Measurements from ENCODE around the gene UFL1. TPM values are rescaled to one million over a fixed set of nuclear protein-coding genes. Genes with fewer than 3 reads are reported as not detected.

UFL1 gene
- polyA plus RNA-seq, 1 of the 3 experiments (the other 2 are of a cell fraction), result 3.1 TPM

- TF ChIP-seq TEAD4 (IDR thresholded peaks at IDR 0.05; ENCODE audit: borderline replicate concordance, insufficient read depth), result no peak
- no peak for TF ChIP-seq ELF1 (IDR thresholded peaks at IDR 0.05)
Measured at GRCh38 chr6:96537726-96538125, 16.1 kb downstream of the UFL1 start (continued).

DNA sequence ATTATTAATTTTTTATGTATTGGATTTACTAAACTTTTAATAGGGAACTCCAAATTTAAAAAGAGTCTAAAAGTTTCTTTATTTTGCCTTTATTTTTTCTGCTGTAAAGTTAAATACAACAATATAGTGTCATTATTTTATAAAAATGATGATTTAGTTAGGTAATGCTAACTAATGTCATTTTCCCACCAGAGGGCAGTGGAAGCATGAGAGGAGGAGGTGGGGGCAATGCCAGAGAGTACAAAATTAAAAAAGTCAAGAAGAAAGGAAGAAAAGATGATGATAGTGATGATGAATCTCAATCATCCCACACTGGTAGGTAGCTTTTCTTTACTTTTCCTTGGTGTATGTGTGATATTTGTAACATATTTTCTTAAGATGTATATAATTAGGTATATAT, 21.1 kb downstream of the UFL1 start:
- Histone ChIP-seq H3K36me3 (replicated peaks in 1 of 2; ENCODE audit: control insufficient read depth in 1 of 2, insufficient read depth in 2 of 2, low read length in 1 of 2) (peaks cover 73 to 80% of the 10 kb centered on the region in 2 experiments), H3K9ac (no peak overlapping the region), H3K79me2 (ENCODE audit: insufficient read depth) (no peaks in the 10 kb centered on the region), H3K9me3 (no peaks in the 10 kb centered on the region), H2AFZ (ENCODE audit: low read depth) (no peak overlapping the region), H3K4me2 (no peak overlapping the region), H3K27me3 (ENCODE audit: insufficient read depth) (no peaks in the 10 kb centered on the region), H3F3A (replicated peaks; ENCODE audit: insufficient read depth) (peaks cover 5% of the 10 kb centered on the region), H3K4me1 (ENCODE audit: control insufficient read depth in 1 of 2, insufficient read depth in 2 of 2, low read depth in 1 of 2, low read length in 1 of 2) (no peaks in the 10 kb centered on the region; a peak in 1 of 4 replicates), H3K9me2 (no peaks in the 10 kb centered on the region), H3K4me3 (ENCODE audit: low read depth in 2 of 2, low read length in 1 of 2) (no peak overlapping the region), H4K20me1 (ENCODE audit: insufficient read depth) (no peaks in the 10 kb centered on the region), H3K27ac (ENCODE audit: low read depth in 2 of 2, low read length in 1 of 2) (no peak overlapping the region)
- POLR2A ChIA-PET, result no interaction called here
- peak; percentile 36 for TF ChIP-seq RAD21 (IDR thresholded peaks at IDR 0.05; ENCODE audit: low read length)
- TF ChIP-seq, protein P1, sequence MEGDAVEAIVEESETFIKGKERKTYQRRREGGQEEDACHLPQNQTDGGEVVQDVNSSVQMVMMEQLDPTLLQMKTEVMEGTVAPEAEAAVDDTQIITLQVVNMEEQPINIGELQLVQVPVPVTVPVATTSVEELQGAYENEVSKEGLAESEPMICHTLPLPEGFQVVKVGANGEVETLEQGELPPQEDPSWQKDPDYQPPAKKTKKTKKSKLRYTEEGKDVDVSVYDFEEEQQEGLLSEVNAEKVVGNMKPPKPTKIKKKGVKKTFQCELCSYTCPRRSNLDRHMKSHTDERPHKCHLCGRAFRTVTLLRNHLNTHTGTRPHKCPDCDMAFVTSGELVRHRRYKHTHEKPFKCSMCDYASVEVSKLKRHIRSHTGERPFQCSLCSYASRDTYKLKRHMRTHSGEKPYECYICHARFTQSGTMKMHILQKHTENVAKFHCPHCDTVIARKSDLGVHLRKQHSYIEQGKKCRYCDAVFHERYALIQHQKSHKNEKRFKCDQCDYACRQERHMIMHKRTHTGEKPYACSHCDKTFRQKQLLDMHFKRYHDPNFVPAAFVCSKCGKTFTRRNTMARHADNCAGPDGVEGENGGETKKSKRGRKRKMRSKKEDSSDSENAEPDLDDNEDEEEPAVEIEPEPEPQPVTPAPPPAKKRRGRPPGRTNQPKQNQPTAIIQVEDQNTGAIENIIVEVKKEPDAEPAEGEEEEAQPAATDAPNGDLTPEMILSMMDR (IDR thresholded peaks at IDR 0.05), result peak; percentile 54
- TF ChIP-seq EZH2phosphoT487 (IDR thresholded peaks at IDR 0.05; ENCODE audit: borderline replicate concordance, low read depth), result no peak
- TF ChIP-seq SMC3 (IDR thresholded peaks at IDR 0.05; ENCODE audit: low read depth, low read length), result 0 out of 2 replicates have a peak, but pooled peaks have one; percentile 14
- CTCF ChIA-PET, result interaction anchor here (1.3 kb wide), 1 partner anchor 15 kb away, joined by 4 read pairs; no protein-coding TSS in a partner anchor
- no peak for DNase-seq

DNA sequence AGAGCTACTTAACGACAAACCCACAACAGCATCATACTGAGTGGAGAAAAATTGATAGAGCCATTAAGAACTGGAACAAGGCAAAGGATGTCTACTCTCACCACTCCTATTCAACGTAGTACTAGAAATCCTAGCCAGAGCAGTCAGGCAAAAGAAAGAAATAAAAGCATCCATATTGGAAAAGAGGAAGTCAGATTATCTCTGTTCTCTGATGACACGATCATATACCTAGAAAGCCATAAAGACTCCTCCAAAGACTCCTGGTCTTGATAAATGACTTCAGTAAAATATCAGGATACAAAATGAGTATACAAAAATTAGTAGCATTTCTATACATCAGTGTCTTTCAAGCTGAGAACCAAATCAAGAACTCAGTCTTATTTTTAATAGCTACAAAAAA, 24.3 kb downstream of the UFL1 start:
- POLR2A ChIA-PET, result no interaction called here

More for the DNA sequence above, 24.3 kb downstream of the UFL1 start:
- Histone ChIP-seq H3K27me3 (ENCODE audit: insufficient read depth) (no peaks in the 10 kb centered on the region), H3K4me1 (ENCODE audit: control insufficient read depth in 1 of 2, insufficient read depth in 2 of 2, low read depth in 1 of 2, low read length in 1 of 2) (no peaks in the 10 kb centered on the region), H3K27ac (ENCODE audit: low read depth in 2 of 2, low read length in 1 of 2) (no peak overlapping the region), H2AFZ (ENCODE audit: low read depth) (no peak overlapping the region), H4K20me1 (ENCODE audit: insufficient read depth) (no peaks in the 10 kb centered on the region), H3K9me2 (no peaks in the 10 kb centered on the region), H3K4me3 (ENCODE audit: low read depth in 2 of 2, low read length in 1 of 2) (no peak overlapping the region), H3K9ac (no peak overlapping the region), H3K79me2 (ENCODE audit: insufficient read depth) (no peaks in the 10 kb centered on the region), H3K9me3 (no peaks in the 10 kb centered on the region), H3K36me3 (replicated peaks in 1 of 2; ENCODE audit: control insufficient read depth in 1 of 2, insufficient read depth in 2 of 2, low read length in 1 of 2) (peaks cover 69 to 76% of the 10 kb centered on the region in 2 experiments), H3F3A (replicated peaks; ENCODE audit: insufficient read depth) (no peaks in the 10 kb centered on the region), H3K4me2 (no peak overlapping the region)
- no peak for TF ChIP-seq RFX5 (IDR thresholded peaks at IDR 0.05; ENCODE audit: low read length)
- no peak for TF ChIP-seq NRF1 (IDR thresholded peaks at IDR 0.05; ENCODE audit: low read depth, low read length)
- no peak for TF ChIP-seq CHD2 (IDR thresholded peaks at IDR 0.05; ENCODE audit: low read length, partially characterized antibody)
- no peak for TF ChIP-seq RCOR1 (IDR thresholded peaks at IDR 0.05; ENCODE audit: low read length)
- no peak for TF ChIP-seq SMC3 (IDR thresholded peaks at IDR 0.05; ENCODE audit: low read depth, low read length)
- TF ChIP-seq YY1 (IDR thresholded peaks at IDR 0.05; ENCODE audit: low read depth), result no peak
- no peak for TF ChIP-seq FOXM1 (IDR thresholded peaks at IDR 0.05; ENCODE audit: low read depth)
- TF ChIP-seq MAX (IDR thresholded peaks at IDR 0.05; ENCODE audit: low read depth), result no peak
- no peak for TF ChIP-seq RXRA (IDR thresholded peaks at IDR 0.05; ENCODE audit: borderline replicate concordance, low read depth)
- no peak for TF ChIP-seq PBX3 (IDR thresholded peaks at IDR 0.05)
- TF ChIP-seq IRF3 (IDR thresholded peaks at IDR 0.05; ENCODE audit: low read depth, low read length), result no peak
- TF ChIP-seq, protein P2, sequence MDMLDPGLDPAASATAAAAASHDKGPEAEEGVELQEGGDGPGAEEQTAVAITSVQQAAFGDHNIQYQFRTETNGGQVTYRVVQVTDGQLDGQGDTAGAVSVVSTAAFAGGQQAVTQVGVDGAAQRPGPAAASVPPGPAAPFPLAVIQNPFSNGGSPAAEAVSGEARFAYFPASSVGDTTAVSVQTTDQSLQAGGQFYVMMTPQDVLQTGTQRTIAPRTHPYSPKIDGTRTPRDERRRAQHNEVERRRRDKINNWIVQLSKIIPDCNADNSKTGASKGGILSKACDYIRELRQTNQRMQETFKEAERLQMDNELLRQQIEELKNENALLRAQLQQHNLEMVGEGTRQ (IDR thresholded peaks at IDR 0.05; ENCODE audit: borderline replicate concordance, low read depth, low read length), result no peak
- TF ChIP-seq FOXJ3 (CRISPR knock-in tag; IDR thresholded peaks at IDR 0.05), result no peak
- no peak for TF ChIP-seq ELF1 (IDR thresholded peaks at IDR 0.05)
- DNase-seq, result no peak
- 99% methylated on average over 3 of the region's 3 CpGs for WGBS (ENCODE audit: low lambda C conversion rate)
- CTCF ChIA-PET, result interaction anchor here (2.0 kb wide), 1 partner anchor 11 kb away, joined by 5 read pairs; no protein-coding TSS in a partner anchor

Data from SK-N-SH (cell line).